Psoas muscle (tissue), 8 donors: ENCODE results near the gene ZBTB7C. TPM values are rescaled to one million over a fixed set of nuclear protein-coding genes. Genes with fewer than 3 reads are reported as not detected.

ENCODE experiments used
- ATAC-seq, 4 donors: fragments of 200-7000 bp; cut with Tn5 transposase; one replicate each; pipeline ENCODE4 v1.9.1; 2020; ENCODE audit warnings: moderate library complexity in 3 of 4, mild to moderate bottlenecking in 2 of 4
- DNase-seq, 2 donors: peaks; one replicate each; pipeline ENCODE4 v3.0.0-alpha.2; 2020
- H3K27ac ChIP-seq: fragments of 200-600 bp; one replicate; pipeline ENCODE4 v1.8.0; 2022
- H3K27me3 ChIP-seq, 3 donors: fragments of 200-600 bp in 1 of 3; one replicate each; pipeline versions ENCODE4 v1.6.1 to v1.8.0; 2013 to 2022; ENCODE audit warnings: low read length in 2 of 3, mild to moderate bottlenecking in 2 of 3, moderate library complexity in 1 of 3; ENCODE audit not compliant: insufficient read depth in 3 of 3
- H3K36me3 ChIP-seq, 2 donors: fragments of 200-600 bp in 1 of 2; one replicate each; pipeline versions ENCODE4 v1.6.1 to v1.8.0; 2013 to 2022; ENCODE audit warnings: low read depth in 1 of 2, mild to moderate bottlenecking in 1 of 2, moderate library complexity in 1 of 2; ENCODE audit not compliant: insufficient read depth in 1 of 2
- H3K4me1 ChIP-seq: fragments of 200-600 bp; one replicate; pipeline ENCODE4 v1.8.0; 2022
- H3K4me3 ChIP-seq: fragments of 200-600 bp; one replicate; pipeline ENCODE4 v1.8.0; 2022; ENCODE audit warnings: mild to moderate bottlenecking
- H3K9me3 ChIP-seq: fragments of 200-600 bp; one replicate; pipeline ENCODE4 v1.8.0; 2022
- WGBS, 3 donors: extraction: QIAGEN DNeasy Blood & Tissue Kit; methylation state at CpG; one replicate each; pipeline versions ENCODE4 v1.1.6 to v1.1.7; 2013; 5-methylcytosine and 5-hydroxymethylcytosine counted together
- intact Hi-C, 2 donors: fragments of 100-400 bp; cut with DNase I; formaldehyde crosslinking; loops; one replicate each; pipeline versions ENCODE4 v1.11.0 to v1.14.2; 2022
- polyA plus RNA-seq, 3 donors: library from polyadenylated mRNA; stranded (reverse); fragments of 200-250 nt; gene quantifications; one replicate each; pipeline ENCODE4 v1.2.3, GENCODE V29; 2013
- total RNA-seq, 4 donors: library from RNA; stranded (reverse); fragmentation: NEBNext Ultra II Directional in 2 of 4; extraction: Animal tissue kit (Norgen Biotek cat#: 25700) in 2 of 4; gene quantifications; one replicate each; pipeline versions ENCODE4 v1.2.1 to v1.2.4, GENCODE V29; 2021 to 2023
- TF ChIP-seq, protein P1 (sequence below): fragments of 200-600 bp; IDR thresholded peaks from one replicate; pipeline ENCODE4 v1.8.0; 2022; ENCODE audit warnings: antibody characterized with exemption
- donor health status: healthy with polysubstance abuse.
- donor health status: DM: no; HTN: no; CAD: no; lungs with moderate emphysema.
- donor health status: Bipolar disorder and iron deficiency.
- donor health status: healthy.
- donor health status: DM: yes; HTN: yes; CAD: no.
- donor health status: DM: no; HTN: no; CAD: no.
- donor health status: DM: no; HTN: no; CAD: no.
- donor health status: DM: yes; HTN: yes; CAD: no.

ZBTB7C gene
- total and polyA plus RNA-seq, 7 donors = 0.34 to 2.9 (median 0.78) TPM

DNA sequence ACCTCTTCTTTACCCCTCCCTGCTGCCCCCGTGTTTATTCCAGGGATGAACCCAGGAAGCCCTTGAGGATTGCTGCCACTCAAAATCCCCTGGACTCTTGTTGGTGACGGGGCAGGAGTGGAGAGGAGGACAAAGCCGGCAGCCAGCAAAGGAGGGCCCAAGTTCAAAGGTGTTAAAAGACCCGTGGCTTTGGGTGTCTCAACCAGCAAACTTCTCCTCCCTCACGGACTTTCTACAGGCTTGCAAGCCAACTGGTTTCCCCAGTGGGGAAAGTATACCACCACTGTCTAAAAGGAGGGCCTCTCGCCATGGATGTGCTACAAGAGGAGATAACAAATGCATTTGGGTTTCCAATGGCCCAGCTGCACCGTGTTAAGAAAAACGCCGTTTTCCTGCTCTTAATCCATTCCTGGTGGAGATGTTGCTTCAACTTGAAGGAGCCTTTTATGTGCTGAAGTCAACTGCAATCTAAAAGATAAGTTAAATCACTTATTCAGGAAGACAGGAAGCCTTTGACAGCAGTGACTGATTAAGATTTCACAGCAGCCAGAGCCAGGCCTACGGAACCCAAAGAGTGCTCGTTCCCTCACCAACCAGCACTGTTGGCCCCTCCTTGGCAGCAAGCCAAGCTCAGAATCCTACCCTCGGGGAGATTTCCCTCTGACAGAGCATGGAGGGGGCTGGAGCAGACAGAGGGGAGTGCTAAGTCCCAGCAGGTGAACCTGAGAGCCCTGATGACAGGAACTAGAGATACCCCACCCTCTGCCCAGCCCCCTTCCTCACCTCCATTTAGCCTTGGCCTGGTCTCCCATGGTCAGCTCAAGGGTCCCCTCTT, 57.8 kb downstream of the ZBTB7C start:
- TF ChIP-seq, protein P1, sequence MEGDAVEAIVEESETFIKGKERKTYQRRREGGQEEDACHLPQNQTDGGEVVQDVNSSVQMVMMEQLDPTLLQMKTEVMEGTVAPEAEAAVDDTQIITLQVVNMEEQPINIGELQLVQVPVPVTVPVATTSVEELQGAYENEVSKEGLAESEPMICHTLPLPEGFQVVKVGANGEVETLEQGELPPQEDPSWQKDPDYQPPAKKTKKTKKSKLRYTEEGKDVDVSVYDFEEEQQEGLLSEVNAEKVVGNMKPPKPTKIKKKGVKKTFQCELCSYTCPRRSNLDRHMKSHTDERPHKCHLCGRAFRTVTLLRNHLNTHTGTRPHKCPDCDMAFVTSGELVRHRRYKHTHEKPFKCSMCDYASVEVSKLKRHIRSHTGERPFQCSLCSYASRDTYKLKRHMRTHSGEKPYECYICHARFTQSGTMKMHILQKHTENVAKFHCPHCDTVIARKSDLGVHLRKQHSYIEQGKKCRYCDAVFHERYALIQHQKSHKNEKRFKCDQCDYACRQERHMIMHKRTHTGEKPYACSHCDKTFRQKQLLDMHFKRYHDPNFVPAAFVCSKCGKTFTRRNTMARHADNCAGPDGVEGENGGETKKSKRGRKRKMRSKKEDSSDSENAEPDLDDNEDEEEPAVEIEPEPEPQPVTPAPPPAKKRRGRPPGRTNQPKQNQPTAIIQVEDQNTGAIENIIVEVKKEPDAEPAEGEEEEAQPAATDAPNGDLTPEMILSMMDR = no peak
- Histone ChIP-seq H3K4me1 (no peaks in the 10 kb centered on the region), H3K27ac (no peak overlapping the region), H3K36me3 (no peaks in the 10 kb centered on the region), H3K4me3 (no peak overlapping the region), H3K9me3 (no peaks in the 10 kb centered on the region), H3K27me3 (peaks cover 0 to 1% (median 0%) of the 10 kb centered on the region in 3 donors)
- WGBS, 3 donors = 61 to 70% (median 64%) methylated on average over 12 of the region's 12 CpGs
- no peak for DNase-seq
- ATAC-seq = no peak
- intact Hi-C loops = no loop called here

DNA sequence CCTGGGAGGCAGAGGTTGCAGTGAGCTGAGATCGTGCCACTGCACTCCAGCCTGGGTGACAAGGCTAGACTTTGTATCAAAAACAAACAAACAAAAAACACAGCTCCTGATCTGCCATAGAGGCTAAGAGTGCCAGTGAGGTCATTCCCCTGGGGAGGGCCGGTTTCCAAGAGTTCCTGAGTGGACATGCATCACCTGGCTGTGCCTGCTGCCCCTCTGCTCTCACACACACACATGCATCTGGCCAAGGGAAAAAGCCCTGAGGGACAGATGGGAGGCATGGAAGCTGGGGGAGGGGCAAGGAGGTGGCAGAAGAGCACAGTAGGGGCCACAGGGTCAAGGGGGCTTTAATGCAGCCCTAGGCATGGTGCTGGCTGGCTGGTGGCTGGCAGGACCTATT, 60.4 kb downstream of the ZBTB7C start:
- WGBS, 3 donors = 55 to 73% (median 56%) methylated on average over 2 of the region's 2 CpGs
- intact Hi-C loops = loop anchor here (5.0 to 10.0 kb wide), 2 partner anchors 96 to 99 kb away; no protein-coding TSS in a partner anchor
- ATAC-seq = no peak
- no peak for DNase-seq
- TF ChIP-seq, protein P1 = no peak
- Histone ChIP-seq H3K4me1 (no peaks in the 10 kb centered on the region), H3K4me3 (no peak overlapping the region), H3K27me3 (peaks cover 0 to 1% (median 0%) of the 10 kb centered on the region in 3 donors), H3K36me3 (no peaks in the 10 kb centered on the region), H3K27ac (no peak overlapping the region), H3K9me3 (no peaks in the 10 kb centered on the region)

DNA sequence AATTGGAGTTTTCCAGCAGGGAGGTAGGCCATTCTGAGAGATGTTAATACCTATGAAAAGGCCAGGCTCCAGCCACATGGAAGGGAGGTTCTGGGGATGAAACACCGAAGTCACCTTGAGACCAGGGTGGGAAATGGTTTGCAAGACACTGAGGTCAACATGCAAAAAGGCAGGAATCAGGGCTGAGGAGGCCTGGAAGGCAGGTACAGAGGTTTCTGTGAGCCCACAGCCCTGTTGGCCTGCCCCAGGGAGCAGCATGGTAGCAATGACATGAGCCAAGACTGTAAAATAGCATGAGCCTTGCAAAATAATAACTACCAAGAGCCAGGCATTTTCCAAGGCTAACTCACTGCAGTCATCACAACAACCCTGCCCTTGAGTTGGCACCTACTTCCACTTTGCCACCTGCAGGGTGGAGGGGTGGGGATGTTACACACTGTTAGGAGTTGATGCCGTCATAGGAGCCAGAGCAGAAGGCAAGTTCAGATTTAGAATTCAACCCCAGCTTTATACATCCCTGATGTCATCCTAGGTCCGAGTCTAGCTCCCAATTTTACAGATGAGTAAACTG, 61.3 kb downstream of the ZBTB7C start:
- TF ChIP-seq, protein P1 = no peak
- no peak for ATAC-seq
- Histone ChIP-seq H3K27me3 (peaks cover 0 to 1% (median 0%) of the 10 kb centered on the region in 3 donors), H3K4me3 (no peak overlapping the region), H3K9me3 (no peaks in the 10 kb centered on the region), H3K4me1 (no peaks in the 10 kb centered on the region), H3K36me3 (no peaks in the 10 kb centered on the region), H3K27ac (no peak overlapping the region)
- intact Hi-C loops = loop anchor here (2.0 to 10.0 kb wide), 3 partner anchors 97 to 117 kb away; no protein-coding TSS in a partner anchor
- WGBS, 3 donors = 83 to 91% (median 84%) methylated on average over 3 of the region's 3 CpGs
- no peak for DNase-seq

DNA sequence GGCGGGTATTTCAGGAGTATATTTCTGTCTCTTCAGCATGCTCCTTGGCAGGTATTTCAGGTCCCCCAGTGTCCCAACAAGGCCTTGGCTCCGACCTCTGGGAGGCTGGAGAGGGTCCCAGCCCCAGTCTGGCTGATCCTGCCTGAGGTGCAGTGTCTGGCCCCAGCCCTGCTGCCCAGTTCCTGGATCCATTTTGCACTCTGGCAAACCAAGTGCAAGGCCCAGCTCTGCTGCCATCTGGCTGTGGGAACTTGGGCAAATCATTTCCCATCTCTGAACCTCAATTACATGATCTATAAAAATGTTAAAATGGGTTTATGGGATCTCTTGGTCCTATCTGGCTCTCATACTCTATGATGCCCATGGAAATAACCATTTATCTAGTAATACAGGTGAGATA, 63.6 kb downstream of the ZBTB7C start:
- ATAC-seq (peak in 3 of 4 donors; percentile 50 to 70 (median 68)), DNase-seq (peak in 1 of 2 donors; percentile 57)
- no peak overlapping the region for H3K4me3 ChIP-seq
- TF ChIP-seq, protein P1 = peak; percentile 51
- 59 to 63% (median 62%) methylated on average over 2 of the region's 2 CpGs for WGBS, 3 donors
- H3K36me3 ChIP-seq = no peaks in the 10 kb centered on the region
- intact Hi-C loops = loop anchor here (2.0 to 10.0 kb wide), 3 partner anchors 99 to 315 kb away; no protein-coding TSS in a partner anchor
- no peak overlapping the region for H3K27ac ChIP-seq
- H3K4me1 ChIP-seq = no peaks in the 10 kb centered on the region
- peaks cover 0 to 1% (median 0%) of the 10 kb centered on the region in 3 donors for H3K27me3 ChIP-seq
- no peaks in the 10 kb centered on the region for H3K9me3 ChIP-seq
